Measurements from ENCODE around the gene RGL1. TPM values are rescaled to one million over a fixed set of nuclear protein-coding genes. Genes with fewer than 3 reads are reported as not detected.

RGL1 gene
- total and polyA plus RNA-seq, 2 donors (not counting 3 experiments of a cell fraction or from before 2014, with no cell fraction given): 19.8 to 35.3 TPM

- no peaks in the 10 kb centered on the region for H3K4me1 ChIP-seq (ENCODE audit: control insufficient read depth, extremely low read depth, insufficient read depth, low read length)
- H3K27ac ChIP-seq (ENCODE audit: insufficient read depth, low read depth, low read length): no peak overlapping the region
- no peaks in the 10 kb centered on the region for H3K9me1 ChIP-seq (replicated peaks; ENCODE audit: control insufficient read depth, extremely low read depth, insufficient read depth, low read length)
- no peaks in the 10 kb centered on the region for H4K20me1 ChIP-seq (replicated peaks; ENCODE audit: control insufficient read depth, extremely low read depth, insufficient read depth, low read length)
- no peak for FAIRE-seq
- no peaks in the 10 kb centered on the region for H3K27me3 ChIP-seq (ENCODE audit: control insufficient read depth in 2 of 2, insufficient read depth in 2 of 2, low read length in 2 of 2)
- H2AFZ ChIP-seq (ENCODE audit: low read depth, low read length): no peak overlapping the region
- H3K9me3 ChIP-seq (replicated peaks; ENCODE audit: control insufficient read depth, insufficient read depth, low read length): no peaks in the 10 kb centered on the region
- DNase-seq (ENCODE audit: low read depth, low spot score): no peak
- ChIA-PET POLR2A (no interaction called here), CTCF (interaction anchor here (1.2 to 2.1 kb wide), 4 partner anchors 11 to 139 kb away, joined by 3 to 8 read pairs (median 5); no protein-coding TSS in a partner anchor)
- TF ChIP-seq POLR2AphosphoS5 (IDR thresholded peaks at IDR 0.05; ENCODE audit: insufficient read depth, low read depth, low read length): no peak
- no peak for TF ChIP-seq GATA2 (IDR thresholded peaks at IDR 0.05; ENCODE audit: insufficient read depth, insufficient read length, low read depth, low read length)
- TF ChIP-seq JUN (IDR thresholded peaks at IDR 0.05; ENCODE audit: borderline replicate concordance, insufficient read depth, insufficient read length, low read depth): no peak
- TF ChIP-seq FOS (IDR thresholded peaks at IDR 0.05; ENCODE audit: borderline replicate concordance, insufficient read depth, low read length): no peak
- no peak for TF ChIP-seq EZH2 (IDR thresholded peaks at IDR 0.05; ENCODE audit: borderline replicate concordance, low read depth, low read length, severe bottlenecking)
- no peak overlapping the region for H3K4me2 ChIP-seq (ENCODE audit: insufficient read depth, low read length)
- H3K9ac ChIP-seq (replicated peaks; ENCODE audit: extremely low read depth, insufficient read depth, low read length): no peak overlapping the region
- H3K4me3 ChIP-seq (replicated peaks in 1 of 3; ENCODE audit: insufficient read depth in 1 of 3, low read depth in 1 of 3, low read length in 3 of 3): no peak overlapping the region
- intact Hi-C loops (cut with micrococcal nuclease) (no loop called here), dilution Hi-C loops (cut with MboI; ENCODE audit: extremely low pct_ligation_motif_present, low sequenced_read_pairs) (no loop called here)
- no peaks in the 10 kb centered on the region for H3K36me3 ChIP-seq (ENCODE audit: control insufficient read depth in 2 of 2, extremely low read depth in 1 of 2, insufficient read depth in 2 of 2, low read length in 2 of 2)
- no TSS peak for BruUV-seq (replicated peaks)
- H3K79me2 ChIP-seq (ENCODE audit: control insufficient read depth, insufficient read depth, low read length): no peaks in the 10 kb centered on the region
These were observed 27.6 kb upstream of the RGL1 start for GRCh38 chr1:183777328-183777727.

DNA sequence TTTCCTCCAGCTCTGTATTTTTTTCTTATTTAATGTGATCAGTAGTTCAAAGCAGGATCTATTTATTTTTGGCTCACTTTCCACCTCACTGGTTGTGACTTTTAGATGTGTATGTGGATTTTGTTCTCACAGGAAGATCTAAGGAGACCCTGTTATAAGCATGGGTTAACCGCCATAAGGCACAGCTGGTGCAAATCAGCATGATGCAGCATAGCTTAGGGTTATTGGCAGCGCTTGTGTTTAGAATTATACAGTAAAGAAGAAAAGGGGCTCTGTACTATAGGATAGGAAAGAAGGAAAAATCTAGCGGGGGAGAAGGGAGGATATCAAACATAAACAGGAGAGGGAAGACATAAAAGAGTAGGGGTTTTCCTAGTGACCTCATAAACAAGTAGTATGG is 26.9 kb upstream of the RGL1 start:
- H3K9ac ChIP-seq (replicated peaks; ENCODE audit: extremely low read depth, insufficient read depth, low read length): no peak overlapping the region
- POLR2A ChIA-PET: no interaction called here
- no peak overlapping the region for H3K4me2 ChIP-seq (ENCODE audit: insufficient read depth, low read length)
- CTCF ChIA-PET: interaction anchor here (1.0 to 2.1 kb wide), 4 partner anchors 12 to 138 kb away, joined by 3 to 8 read pairs (median 4); no protein-coding TSS in a partner anchor
- H3K4me1 ChIP-seq (ENCODE audit: control insufficient read depth, extremely low read depth, insufficient read depth, low read length): peaks cover 4% of the 10 kb centered on the region
- H3K36me3 ChIP-seq (ENCODE audit: control insufficient read depth in 2 of 2, extremely low read depth in 1 of 2, insufficient read depth in 2 of 2, low read length in 2 of 2): no peaks in the 10 kb centered on the region
- H2AFZ ChIP-seq (ENCODE audit: low read depth, low read length): no peak overlapping the region
- no peaks in the 10 kb centered on the region for H3K9me1 ChIP-seq (replicated peaks; ENCODE audit: control insufficient read depth, extremely low read depth, insufficient read depth, low read length)
- dilution Hi-C loops (cut with MboI; ENCODE audit: extremely low pct_ligation_motif_present, low sequenced_read_pairs) (no loop called here), intact Hi-C loops (cut with micrococcal nuclease) (no loop called here)
- H3K4me3 ChIP-seq (replicated peaks in 1 of 3; ENCODE audit: insufficient read depth in 1 of 3, low read depth in 1 of 3, low read length in 3 of 3): no peak overlapping the region
- H3K79me2 ChIP-seq (ENCODE audit: control insufficient read depth, insufficient read depth, low read length): no peaks in the 10 kb centered on the region
- no TSS peak for BruUV-seq (replicated peaks)
- H3K9me3 ChIP-seq (replicated peaks; ENCODE audit: control insufficient read depth, insufficient read depth, low read length): no peaks in the 10 kb centered on the region
- H3K27me3 ChIP-seq (ENCODE audit: control insufficient read depth in 2 of 2, insufficient read depth in 2 of 2, low read length in 2 of 2): no peaks in the 10 kb centered on the region
- DNase-seq (ENCODE audit: low read depth, low spot score): no peak
- no peaks in the 10 kb centered on the region for H4K20me1 ChIP-seq (replicated peaks; ENCODE audit: control insufficient read depth, extremely low read depth, insufficient read depth, low read length)
- FAIRE-seq: no peak
- TF ChIP-seq, protein P1, sequence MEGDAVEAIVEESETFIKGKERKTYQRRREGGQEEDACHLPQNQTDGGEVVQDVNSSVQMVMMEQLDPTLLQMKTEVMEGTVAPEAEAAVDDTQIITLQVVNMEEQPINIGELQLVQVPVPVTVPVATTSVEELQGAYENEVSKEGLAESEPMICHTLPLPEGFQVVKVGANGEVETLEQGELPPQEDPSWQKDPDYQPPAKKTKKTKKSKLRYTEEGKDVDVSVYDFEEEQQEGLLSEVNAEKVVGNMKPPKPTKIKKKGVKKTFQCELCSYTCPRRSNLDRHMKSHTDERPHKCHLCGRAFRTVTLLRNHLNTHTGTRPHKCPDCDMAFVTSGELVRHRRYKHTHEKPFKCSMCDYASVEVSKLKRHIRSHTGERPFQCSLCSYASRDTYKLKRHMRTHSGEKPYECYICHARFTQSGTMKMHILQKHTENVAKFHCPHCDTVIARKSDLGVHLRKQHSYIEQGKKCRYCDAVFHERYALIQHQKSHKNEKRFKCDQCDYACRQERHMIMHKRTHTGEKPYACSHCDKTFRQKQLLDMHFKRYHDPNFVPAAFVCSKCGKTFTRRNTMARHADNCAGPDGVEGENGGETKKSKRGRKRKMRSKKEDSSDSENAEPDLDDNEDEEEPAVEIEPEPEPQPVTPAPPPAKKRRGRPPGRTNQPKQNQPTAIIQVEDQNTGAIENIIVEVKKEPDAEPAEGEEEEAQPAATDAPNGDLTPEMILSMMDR (IDR thresholded peaks at IDR 0.05; ENCODE audit: extremely low read depth in 1 of 2, insufficient read depth in 1 of 2, low read depth in 1 of 2, low read length in 2 of 2): no peak
- TF ChIP-seq POLR2AphosphoS5 (IDR thresholded peaks at IDR 0.05; ENCODE audit: insufficient read depth, low read depth, low read length) (no peak), GATA2 (IDR thresholded peaks at IDR 0.05; ENCODE audit: insufficient read depth, insufficient read length, low read depth, low read length) (no peak), MAX (IDR thresholded peaks at IDR 0.05; ENCODE audit: insufficient read depth, insufficient read length) (no peak), POLR2A (IDR thresholded peaks at IDR 0.05; ENCODE audit: low read depth, low read length) (no peak), JUN (IDR thresholded peaks at IDR 0.05; ENCODE audit: borderline replicate concordance, insufficient read depth, insufficient read length, low read depth) (no peak), EZH2 (IDR thresholded peaks at IDR 0.05; ENCODE audit: borderline replicate concordance, low read depth, low read length, severe bottlenecking) (no peak), FOS (IDR thresholded peaks at IDR 0.05; ENCODE audit: borderline replicate concordance, insufficient read depth, low read length) (no peak), MYC (IDR thresholded peaks at IDR 0.05; ENCODE audit: low read depth, low read length) (no peak)
- no peak overlapping the region for H3K27ac ChIP-seq (ENCODE audit: insufficient read depth, low read depth, low read length)

All from endothelial cell of umbilical vein (primary cell).